ENCODE results near the gene GLRA1. TPM values are rescaled to one million over a fixed set of nuclear protein-coding genes. Genes with fewer than 3 reads are reported as not detected.
"Not testable (repeated sequence)": the region's sequence is repeated elsewhere in the genome, so short reads cannot be mapped to it uniquely, and the experiment has no call there.

Gene GLRA1
- total RNA-seq, 2 experiments from 2014 or later = not detected

DNA sequence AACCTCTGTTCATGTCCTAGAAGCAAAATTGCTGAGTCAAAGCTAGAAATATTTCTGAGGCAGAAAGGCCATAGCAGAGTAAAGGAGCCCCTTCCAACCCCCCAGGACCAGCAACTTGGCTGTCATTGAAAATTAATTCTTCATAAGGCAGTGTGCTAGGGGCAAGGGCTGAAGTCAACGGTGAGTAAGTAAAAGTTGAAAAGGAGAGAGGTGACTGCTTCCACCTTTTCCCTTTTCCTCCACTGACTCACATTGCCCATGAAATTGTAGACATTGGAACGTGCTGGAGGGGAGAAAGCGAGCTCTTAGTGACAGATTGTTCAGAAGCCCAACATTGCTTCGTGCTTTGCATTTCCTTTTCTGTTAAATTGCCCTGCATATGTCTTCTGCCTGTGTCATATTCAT, 19.1 kb downstream of the GLRA1 start:
- Mint-ChIP-seq H3K4me3 (no peak overlapping the region), H3K36me3 (no peaks in the 10 kb centered on the region), H3K27me3 (peaks cover 14% of the 10 kb centered on the region), H3K27ac (no peak overlapping the region), H3K9me3 (ENCODE audit: low read depth) (no peaks in the 10 kb centered on the region), H3K4me1 (no peaks in the 10 kb centered on the region)
- DNase-seq (no peak), ATAC-seq (no peak)
- CTCF ChIA-PET = no interaction called here

- CTCF ChIA-PET = no interaction called here
- Mint-ChIP-seq H3K27ac (no peak overlapping the region), H3K4me1 (no peaks in the 10 kb centered on the region), H3K36me3 (no peaks in the 10 kb centered on the region), H3K27me3 (peaks cover 16% of the 10 kb centered on the region), H3K4me3 (no peak overlapping the region), H3K9me3 (ENCODE audit: low read depth) (no peaks in the 10 kb centered on the region)
- ATAC-seq = no peak
- DNase-seq = no peak
These were observed 19.7 kb downstream of the GLRA1 start for GRCh38 chr5:151904909-151905308.

DNA sequence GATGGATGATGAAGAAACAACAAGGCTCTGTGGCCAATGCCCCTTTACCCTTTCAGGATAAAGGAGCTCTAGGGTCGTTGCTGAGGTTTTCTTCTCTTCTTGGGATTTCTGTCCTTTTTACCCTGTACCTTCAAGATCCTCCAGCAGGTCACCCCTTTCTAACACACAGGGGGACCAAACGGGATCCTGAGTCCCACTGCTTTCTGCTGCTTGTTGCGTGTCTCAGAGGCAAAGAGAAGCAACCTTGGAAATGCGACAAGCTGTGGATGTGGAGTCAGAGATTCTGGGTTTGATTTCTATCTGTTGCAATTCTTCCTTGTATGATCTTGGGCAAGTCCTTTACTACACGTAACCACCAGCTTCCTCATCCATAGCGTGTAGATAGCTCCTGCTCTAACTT, 20.5 kb downstream of the GLRA1 start:
- H3K9me3 Mint-ChIP-seq (ENCODE audit: low read depth) = no peaks in the 10 kb centered on the region
- ATAC-seq = no peak
- H3K27ac Mint-ChIP-seq = no peak overlapping the region
- no peak for DNase-seq
- no peaks in the 10 kb centered on the region for H3K4me1 Mint-ChIP-seq
- H3K27me3 Mint-ChIP-seq = peaks cover 17% of the 10 kb centered on the region
- CTCF ChIA-PET = no interaction called here
- no peaks in the 10 kb centered on the region for H3K36me3 Mint-ChIP-seq
- no peak overlapping the region for H3K4me3 Mint-ChIP-seq

- no peak overlapping the region for H3K27ac Mint-ChIP-seq
- H3K27me3 Mint-ChIP-seq = peaks cover 13% of the 10 kb centered on the region
- CTCF ChIA-PET = no interaction called here
- ATAC-seq = no peak
- no peaks in the 10 kb centered on the region for H3K36me3 Mint-ChIP-seq
- H3K9me3 Mint-ChIP-seq (ENCODE audit: low read depth) = no peaks in the 10 kb centered on the region
- no peak overlapping the region for H3K4me3 Mint-ChIP-seq
- DNase-seq = no peak
- H3K4me1 Mint-ChIP-seq = no peaks in the 10 kb centered on the region
These were observed 21.4 kb downstream of the GLRA1 start for GRCh38 chr5:151903243-151903653.

DNA sequence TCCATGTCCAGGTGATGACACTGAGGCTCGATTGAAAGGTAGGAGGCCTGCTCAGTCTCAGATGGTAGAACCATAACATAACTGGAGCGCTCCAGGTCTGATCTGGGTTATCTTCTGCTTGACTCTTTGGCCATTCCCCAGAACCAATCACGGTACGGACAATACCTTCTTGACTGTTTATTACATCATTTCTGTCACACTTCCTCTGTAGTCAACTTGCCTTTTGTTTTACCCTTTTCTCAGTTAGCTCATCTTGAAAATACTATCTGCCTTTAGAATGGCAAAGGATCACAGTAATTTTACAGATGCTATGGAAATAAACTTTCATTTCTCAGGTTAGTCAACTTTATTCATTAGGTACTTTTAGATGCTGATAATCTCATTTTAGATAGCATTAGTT, 22.4 kb downstream of the GLRA1 start:
- DNase-seq (no peak), ATAC-seq (no peak)
- peaks cover 13% of the 10 kb centered on the region for H3K27me3 Mint-ChIP-seq
- CTCF ChIA-PET = no interaction called here
- no peaks in the 10 kb centered on the region for H3K9me3 Mint-ChIP-seq (ENCODE audit: low read depth)
- no peak overlapping the region for H3K27ac Mint-ChIP-seq
- H3K36me3 Mint-ChIP-seq = no peaks in the 10 kb centered on the region
- H3K4me1 Mint-ChIP-seq = no peaks in the 10 kb centered on the region
- H3K4me3 Mint-ChIP-seq = no peak overlapping the region

GRCh38 chr5:151901611-151902010, 23.0 kb downstream of the GLRA1 start:
- DNase-seq (no peak), ATAC-seq (no peak)
- Mint-ChIP-seq H3K27me3 (peaks cover 13% of the 10 kb centered on the region), H3K4me1 (no peaks in the 10 kb centered on the region), H3K9me3 (ENCODE audit: low read depth) (no peaks in the 10 kb centered on the region), H3K36me3 (no peaks in the 10 kb centered on the region), H3K4me3 (no peak overlapping the region), H3K27ac (no peak overlapping the region)
- CTCF ChIA-PET = no interaction called here

DNA sequence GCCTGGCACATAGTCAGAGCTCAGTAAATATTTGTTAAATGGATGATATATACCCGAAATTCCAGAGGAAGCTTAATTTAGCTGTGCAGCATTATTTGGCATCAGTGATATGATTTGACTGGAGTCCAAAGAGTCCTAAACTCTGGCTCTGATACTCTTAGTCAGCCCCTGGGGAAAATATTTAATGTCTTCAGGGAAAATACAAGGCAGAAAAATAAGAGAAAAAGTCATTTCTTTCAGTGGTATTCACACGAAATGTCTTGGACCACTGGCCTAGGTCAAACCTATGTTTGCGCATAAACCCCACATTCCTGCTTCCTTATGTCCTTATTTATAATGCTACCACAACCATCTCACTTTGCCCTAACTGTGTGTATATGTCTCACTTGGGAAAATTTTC, 23.8 kb downstream of the GLRA1 start:
- CTCF ChIA-PET = no interaction called here
- Mint-ChIP-seq H3K4me1 (no peaks in the 10 kb centered on the region), H3K36me3 (no peaks in the 10 kb centered on the region), H3K27me3 (peaks cover 13% of the 10 kb centered on the region), H3K9me3 (ENCODE audit: low read depth) (no peaks in the 10 kb centered on the region), H3K4me3 (no peak overlapping the region), H3K27ac (no peak overlapping the region)
- DNase-seq (no peak), ATAC-seq (no peak)

DNA sequence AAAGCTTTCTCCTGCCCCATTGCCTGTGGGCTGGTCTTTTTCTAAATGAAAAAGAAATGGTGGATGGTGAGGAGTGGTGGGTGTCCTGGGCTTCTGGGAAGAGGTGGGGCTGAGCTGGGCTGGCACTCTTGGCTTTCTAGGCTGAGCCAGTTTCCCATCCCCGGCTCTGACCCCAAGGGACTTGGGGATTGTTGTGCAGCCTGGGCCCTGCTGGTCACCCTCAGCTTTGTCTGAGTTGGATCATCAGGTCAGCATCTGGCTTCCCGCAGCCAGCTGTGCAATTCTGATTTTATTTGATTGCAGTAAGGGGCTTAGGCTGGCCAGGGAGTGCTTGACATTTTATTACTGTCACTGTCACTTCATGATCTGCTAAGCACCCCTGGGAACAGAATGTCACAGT, 25.3 kb downstream of the GLRA1 start:
- CTCF ChIA-PET = no interaction called here
- ATAC-seq = no peak
- H3K4me3 Mint-ChIP-seq = no peak overlapping the region
- peaks cover 10% of the 10 kb centered on the region for H3K27me3 Mint-ChIP-seq
- H3K9me3 Mint-ChIP-seq (ENCODE audit: low read depth) = no peaks in the 10 kb centered on the region
- H3K36me3 Mint-ChIP-seq = no peaks in the 10 kb centered on the region
- H3K27ac Mint-ChIP-seq = no peak overlapping the region
- DNase-seq = no peak
- no peaks in the 10 kb centered on the region for H3K4me1 Mint-ChIP-seq

GRCh38 chr5:151897896-151898295, 26.8 kb downstream of the GLRA1 start:
- DNase-seq (no peak), ATAC-seq (no peak)
- Mint-ChIP-seq H3K36me3 (no peaks in the 10 kb centered on the region), H3K4me3 (no peak overlapping the region), H3K27ac (no peak overlapping the region), H3K9me3 (ENCODE audit: low read depth) (no peaks in the 10 kb centered on the region), H3K4me1 (no peaks in the 10 kb centered on the region), H3K27me3 (peaks cover 5% of the 10 kb centered on the region)
- CTCF ChIA-PET = no interaction called here

GRCh38 chr5:151897020-151897552, 27.6 kb downstream of the GLRA1 start:
- ATAC-seq (no peak), DNase-seq (no peak)
- Mint-ChIP-seq H3K27me3 (peaks cover 3% of the 10 kb centered on the region), H3K4me1 (no peaks in the 10 kb centered on the region), H3K27ac (no peak overlapping the region), H3K9me3 (ENCODE audit: low read depth) (no peaks in the 10 kb centered on the region), H3K36me3 (no peaks in the 10 kb centered on the region), H3K4me3 (no peak overlapping the region)
- CTCF ChIA-PET = no interaction called here

GRCh38 chr5:151896031-151896691, 28.5 kb downstream of the GLRA1 start:
- DNase-seq = no peak
- Mint-ChIP-seq H3K4me3 (no peak overlapping the region), H3K4me1 (no peaks in the 10 kb centered on the region), H3K27ac (no peak overlapping the region), H3K9me3 (ENCODE audit: low read depth) (no peaks in the 10 kb centered on the region), H3K27me3 (peaks cover 3% of the 10 kb centered on the region), H3K36me3 (no peaks in the 10 kb centered on the region)
- no peak for ATAC-seq
- CTCF ChIA-PET = interaction anchor here (0.9 kb wide), 1 partner anchor 9 kb away, joined by 4 read pairs; no protein-coding TSS in a partner anchor

DNA sequence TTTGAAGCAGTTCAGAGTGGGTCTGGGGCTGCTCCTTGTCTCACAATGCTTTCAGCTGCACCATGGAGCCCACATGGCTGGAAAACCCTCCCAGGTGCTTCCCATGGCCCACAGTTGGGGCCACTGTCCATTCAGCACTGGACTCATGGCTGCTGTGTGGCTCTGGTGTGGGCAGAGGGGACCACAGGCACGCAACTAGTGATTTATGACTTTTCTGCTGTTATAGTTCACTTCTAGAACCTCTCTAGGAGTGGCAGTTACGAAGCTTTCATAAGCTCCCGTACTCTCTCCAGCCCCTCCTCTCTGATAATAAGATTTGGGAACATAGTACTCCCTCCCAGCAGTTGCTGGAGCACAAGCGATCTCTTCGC, 29.0 kb downstream of the GLRA1 start:
- Mint-ChIP-seq H3K4me3 (no peak overlapping the region), H3K27ac (no peak overlapping the region), H3K27me3 (peaks cover 3% of the 10 kb centered on the region), H3K9me3 (ENCODE audit: low read depth) (no peaks in the 10 kb centered on the region), H3K4me1 (no peaks in the 10 kb centered on the region), H3K36me3 (no peaks in the 10 kb centered on the region)
- CTCF ChIA-PET = interaction anchor here (0.9 kb wide), 1 partner anchor 9 kb away, joined by 4 read pairs; no protein-coding TSS in a partner anchor
- DNase-seq (no peak), ATAC-seq (no peak)

DNA sequence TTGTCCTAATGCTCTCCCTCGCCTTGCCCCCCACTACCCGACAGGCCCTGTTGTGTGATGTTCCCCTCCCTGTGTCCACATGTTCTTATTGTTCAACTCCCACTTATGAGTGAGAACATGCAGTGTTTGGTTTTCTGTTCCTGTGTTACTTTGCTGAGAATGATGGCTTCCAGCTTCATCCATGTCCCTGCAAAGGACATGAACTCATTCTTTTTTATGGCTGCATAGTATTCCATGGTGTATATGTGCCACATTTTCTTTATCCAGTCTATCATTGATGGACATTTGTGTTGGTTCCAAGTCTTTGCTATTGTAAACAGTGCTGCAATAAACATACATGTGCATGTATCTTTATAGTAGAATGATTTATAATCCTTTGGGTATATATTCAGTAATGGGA, 31.2 kb downstream of the GLRA1 start:
- CTCF ChIA-PET; H3K27me3 Mint-ChIP-seq; H3K4me1 Mint-ChIP-seq; DNase-seq; H3K27ac Mint-ChIP-seq; H3K9me3 Mint-ChIP-seq (ENCODE audit: low read depth); ATAC-seq; H3K36me3 Mint-ChIP-seq; H3K4me3 Mint-ChIP-seq: not testable (repeated sequence)

DNA sequence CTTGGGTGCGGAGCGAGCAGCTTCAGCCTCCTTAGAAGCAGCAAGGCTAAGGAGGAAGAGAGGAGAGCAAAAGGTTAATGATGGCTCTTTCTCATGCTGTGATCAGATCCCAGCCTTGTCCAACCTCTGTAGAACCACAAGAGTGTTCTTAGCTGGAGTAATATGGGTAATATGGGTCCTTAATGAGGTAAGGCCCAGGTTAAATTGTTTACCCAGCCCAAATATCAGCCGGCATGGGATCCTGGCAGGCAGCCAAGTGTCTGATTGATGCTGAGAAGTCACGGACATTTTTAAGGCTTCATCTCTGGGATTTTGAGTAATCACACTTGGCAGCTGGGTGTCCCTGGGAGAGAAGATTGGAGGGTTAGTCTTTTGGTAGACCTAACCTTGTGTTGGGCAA, 32.3 kb downstream of the GLRA1 start:
- no peak overlapping the region for H3K27ac Mint-ChIP-seq
- DNase-seq (no peak), ATAC-seq (no peak)
- CTCF ChIA-PET = no interaction called here
- no peaks in the 10 kb centered on the region for H3K4me1 Mint-ChIP-seq
- no peaks in the 10 kb centered on the region for H3K36me3 Mint-ChIP-seq
- H3K4me3 Mint-ChIP-seq = no peak overlapping the region
- no peaks in the 10 kb centered on the region for H3K27me3 Mint-ChIP-seq
- H3K9me3 Mint-ChIP-seq (ENCODE audit: low read depth) = no peaks in the 10 kb centered on the region

DNA sequence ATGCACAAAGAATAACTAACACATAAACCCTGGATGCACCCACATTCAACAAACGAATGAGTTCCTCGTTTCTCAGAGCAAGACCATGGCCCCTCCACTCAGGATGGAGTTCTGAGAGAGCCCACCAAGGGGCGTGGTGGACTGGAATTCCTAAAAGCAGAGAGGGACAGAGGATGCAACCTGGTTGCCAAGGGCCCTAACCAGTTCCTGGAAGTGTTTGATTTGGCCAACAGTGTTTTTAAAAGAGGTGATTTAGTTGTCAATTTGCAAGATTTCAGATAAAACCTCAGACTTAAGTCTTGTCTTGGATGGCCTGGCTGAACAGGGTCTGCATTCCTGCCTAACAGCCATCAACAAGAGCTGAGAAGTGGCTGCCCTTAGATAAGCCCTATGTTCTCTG, 34.4 kb downstream of the GLRA1 start:
- Mint-ChIP-seq H3K9me3 (ENCODE audit: low read depth) (no peaks in the 10 kb centered on the region), H3K36me3 (no peaks in the 10 kb centered on the region), H3K27me3 (no peaks in the 10 kb centered on the region), H3K27ac (no peak overlapping the region), H3K4me3 (no peak overlapping the region), H3K4me1 (no peaks in the 10 kb centered on the region)
- CTCF ChIA-PET = no interaction called here
- no peak for ATAC-seq
- no peak for DNase-seq
